Activated B cell treated with CpG ODN at 0.5 μM for 24 hours (primary cell): ENCODE results near the gene PPP1R8. TPM values are rescaled to one million over a fixed set of nuclear protein-coding genes. Genes with fewer than 3 reads are reported as not detected.
A peak's percentile ranks its signal among the peaks of the same experiment; 100 is the strongest.

Experiments used
- ATAC-seq: fragments of 200-7000 bp; cut with Tn5 transposase; one replicate; pipeline ENCODE4 v1.10.0; 2021; ENCODE audit warnings: low read depth, mild to moderate bottlenecking, moderate library complexity
- CTCF ChIA-PET: fragments of 350-600 bp; sonication (Branson Sonifier 250); formaldehyde crosslinking; loops from one replicate; lab custom pipeline; 2021; ENCODE audit warnings: antibody characterized with exemption; lab: Charles Lee
- POLR2A ChIA-PET: fragments of 350-600 bp; sonication (Branson Sonifier 250); formaldehyde crosslinking; loops from one replicate; lab custom pipeline; 2021; ENCODE audit warnings: antibody characterized with exemption; lab: Charles Lee
- DNase-seq: peaks from one replicate; pipeline ENCODE4 v3.0.0; 2022
- H3K27ac Mint-ChIP-seq: one replicate; pipeline ENCODE4 v1.8.0; 2020; ENCODE audit warnings: mixed read lengths
- H3K27me3 Mint-ChIP-seq: one replicate; pipeline ENCODE4 v1.8.0; 2021; ENCODE audit warnings: mixed read lengths
- H3K36me3 Mint-ChIP-seq: one replicate; pipeline ENCODE4 v1.8.0; 2021; ENCODE audit warnings: low read depth, mixed read lengths
- H3K4me1 Mint-ChIP-seq: one replicate; pipeline ENCODE4 v1.8.0; 2021; ENCODE audit warnings: mixed read lengths
- H3K4me3 Mint-ChIP-seq: one replicate; pipeline ENCODE4 v1.8.0; 2020; ENCODE audit warnings: mild to moderate bottlenecking, mixed read lengths
- H3K9me3 Mint-ChIP-seq: one replicate; pipeline ENCODE4 v1.8.0; 2020; ENCODE audit warnings: mixed read lengths
- intact Hi-C: fragments of 100-400 bp; cut with micrococcal nuclease; formaldehyde crosslinking; loops from one replicate; pipeline ENCODE4 v1.15.1; 2024
- total RNA-seq: library from RNA; stranded (reverse); gene quantifications from 2 replicates; pipeline ENCODE4 v1.2.3, GENCODE V29; 2022
- TF ChIP-seq, protein P1 (sequence below): fragments of 200-600 bp; IDR thresholded peaks from one replicate; pipeline ENCODE4 v1.8.0; 2022; ENCODE audit warnings: antibody characterized with exemption, mild to moderate bottlenecking

The PPP1R8 gene
- total RNA-seq, 1 donor from 2014 or later = 48.3 TPM

DNA sequence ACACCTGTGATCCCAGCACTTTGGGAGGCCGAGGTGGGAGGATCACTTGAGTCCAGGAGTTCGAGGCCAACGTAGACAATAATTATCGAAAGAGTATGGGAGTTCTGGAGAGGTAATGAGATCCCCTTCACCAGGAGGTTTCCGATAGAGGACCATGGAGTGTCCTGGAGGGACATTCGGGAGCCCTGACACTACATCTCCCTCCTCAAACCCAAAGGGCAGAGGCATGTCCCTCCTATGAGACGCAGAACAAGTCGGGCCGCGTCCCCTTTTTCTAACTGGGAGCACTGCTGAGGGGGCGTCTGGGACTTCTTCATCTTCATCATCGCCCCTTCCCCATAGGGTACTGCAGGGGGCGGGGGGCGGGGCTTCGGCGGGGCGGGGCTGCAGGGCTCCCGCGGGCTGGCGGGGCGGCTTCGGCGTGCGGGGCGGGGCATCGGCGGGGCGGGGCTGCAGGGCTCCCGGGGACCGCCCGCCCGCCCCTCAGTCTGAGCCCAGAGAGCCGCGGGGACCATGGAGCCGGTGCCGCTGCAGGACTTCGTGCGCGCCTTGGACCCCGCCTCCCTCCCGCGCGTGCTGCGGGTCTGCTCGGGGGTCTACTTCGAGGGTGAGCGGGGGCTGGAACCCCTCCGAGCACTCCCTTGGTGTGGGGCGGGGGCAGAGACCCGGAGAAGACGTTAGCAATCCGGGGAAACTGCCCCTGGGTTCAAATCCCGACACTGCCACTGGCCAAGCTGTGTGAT is 41.6 kb downstream of the PPP1R8 start, which contains the start of gene THEMIS2:
Gene THEMIS2 (plus strand): TSS at position 486 of the 743 bp plus-strand sequence. CDS start 28 bp downstream, at position 514.
- H3K4me1 Mint-ChIP-seq = peaks cover 60% of the 10 kb centered on the region
- H3K4me3 Mint-ChIP-seq = peak within 1 kb of the TSS; percentile 97
- CTCF ChIA-PET = no interaction called here
- H3K36me3 Mint-ChIP-seq = peaks cover 17% of the 10 kb centered on the region
- peak within 1 kb of the TSS; percentile 80 for H3K27ac Mint-ChIP-seq
- intact Hi-C loops = no loop called here
- H3K27me3 Mint-ChIP-seq = no peaks in the 10 kb centered on the region
- POLR2A ChIA-PET = interaction anchor here (0.8 to 4.2 kb wide), 7 partner anchors 8 to 42 kb away, joined by 3 to 55 read pairs (median 9); partner anchors contain the start of gene PPP1R8
- no peaks in the 10 kb centered on the region for H3K9me3 Mint-ChIP-seq
- TF ChIP-seq, protein P1, sequence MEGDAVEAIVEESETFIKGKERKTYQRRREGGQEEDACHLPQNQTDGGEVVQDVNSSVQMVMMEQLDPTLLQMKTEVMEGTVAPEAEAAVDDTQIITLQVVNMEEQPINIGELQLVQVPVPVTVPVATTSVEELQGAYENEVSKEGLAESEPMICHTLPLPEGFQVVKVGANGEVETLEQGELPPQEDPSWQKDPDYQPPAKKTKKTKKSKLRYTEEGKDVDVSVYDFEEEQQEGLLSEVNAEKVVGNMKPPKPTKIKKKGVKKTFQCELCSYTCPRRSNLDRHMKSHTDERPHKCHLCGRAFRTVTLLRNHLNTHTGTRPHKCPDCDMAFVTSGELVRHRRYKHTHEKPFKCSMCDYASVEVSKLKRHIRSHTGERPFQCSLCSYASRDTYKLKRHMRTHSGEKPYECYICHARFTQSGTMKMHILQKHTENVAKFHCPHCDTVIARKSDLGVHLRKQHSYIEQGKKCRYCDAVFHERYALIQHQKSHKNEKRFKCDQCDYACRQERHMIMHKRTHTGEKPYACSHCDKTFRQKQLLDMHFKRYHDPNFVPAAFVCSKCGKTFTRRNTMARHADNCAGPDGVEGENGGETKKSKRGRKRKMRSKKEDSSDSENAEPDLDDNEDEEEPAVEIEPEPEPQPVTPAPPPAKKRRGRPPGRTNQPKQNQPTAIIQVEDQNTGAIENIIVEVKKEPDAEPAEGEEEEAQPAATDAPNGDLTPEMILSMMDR = no peak
- peak; percentile 73 for DNase-seq
- peak; percentile 71 for ATAC-seq

DNA sequence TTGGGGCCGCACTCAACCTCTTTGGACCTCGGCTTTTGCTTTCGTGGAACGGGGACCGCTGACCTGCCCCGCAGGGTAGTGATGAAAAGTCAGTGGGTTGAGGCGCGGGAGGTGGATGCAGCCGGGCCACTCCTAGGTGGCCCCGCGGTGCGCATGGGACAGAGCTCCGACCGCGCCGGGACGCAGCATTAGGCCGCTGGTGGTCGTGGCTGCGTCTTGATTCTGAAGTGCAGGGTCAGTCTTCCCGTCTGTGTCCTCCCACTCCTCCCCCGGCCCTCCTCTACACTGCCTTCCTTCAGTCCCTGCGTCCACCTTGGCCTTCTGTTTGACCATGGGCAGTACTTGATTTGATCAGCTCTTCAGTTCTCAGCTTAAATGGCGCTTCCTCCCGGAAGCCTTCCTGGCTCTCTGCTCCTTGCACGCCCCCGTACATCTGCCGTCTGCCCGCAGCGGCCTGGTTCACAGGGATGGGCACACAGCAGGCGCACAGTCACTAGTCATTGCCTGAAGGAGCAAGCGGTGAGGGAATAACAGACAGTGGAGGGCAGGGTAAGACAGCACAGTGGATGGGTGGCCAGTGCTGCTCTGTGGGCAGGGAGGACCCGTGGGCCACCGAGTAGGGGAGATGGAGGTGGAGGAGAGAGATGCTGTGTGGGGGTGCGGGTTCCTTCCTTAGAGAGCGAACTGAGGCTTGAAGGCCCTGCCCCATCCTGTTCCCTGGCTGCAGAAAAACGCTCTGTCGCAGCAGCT is 42.4 kb downstream of the PPP1R8 start:
- Mint-ChIP-seq H3K27ac (peak overlapping the region; percentile 80), H3K4me3 (peak overlapping the region; percentile 97), H3K36me3 (peaks cover 18% of the 10 kb centered on the region), H3K27me3 (no peaks in the 10 kb centered on the region), H3K9me3 (no peaks in the 10 kb centered on the region), H3K4me1 (peaks cover 59% of the 10 kb centered on the region)
- POLR2A ChIA-PET = interaction anchor here (0.6 to 4.2 kb wide), 10 partner anchors 9 to 224 kb away, joined by 3 to 55 read pairs (median 6); partner anchors contain the start of gene PPP1R8
- intact Hi-C loops = no loop called here
- ATAC-seq (peak; percentile 22), DNase-seq (no peak)
- TF ChIP-seq, protein P1 = no peak
- CTCF ChIA-PET = no interaction called here

DNA sequence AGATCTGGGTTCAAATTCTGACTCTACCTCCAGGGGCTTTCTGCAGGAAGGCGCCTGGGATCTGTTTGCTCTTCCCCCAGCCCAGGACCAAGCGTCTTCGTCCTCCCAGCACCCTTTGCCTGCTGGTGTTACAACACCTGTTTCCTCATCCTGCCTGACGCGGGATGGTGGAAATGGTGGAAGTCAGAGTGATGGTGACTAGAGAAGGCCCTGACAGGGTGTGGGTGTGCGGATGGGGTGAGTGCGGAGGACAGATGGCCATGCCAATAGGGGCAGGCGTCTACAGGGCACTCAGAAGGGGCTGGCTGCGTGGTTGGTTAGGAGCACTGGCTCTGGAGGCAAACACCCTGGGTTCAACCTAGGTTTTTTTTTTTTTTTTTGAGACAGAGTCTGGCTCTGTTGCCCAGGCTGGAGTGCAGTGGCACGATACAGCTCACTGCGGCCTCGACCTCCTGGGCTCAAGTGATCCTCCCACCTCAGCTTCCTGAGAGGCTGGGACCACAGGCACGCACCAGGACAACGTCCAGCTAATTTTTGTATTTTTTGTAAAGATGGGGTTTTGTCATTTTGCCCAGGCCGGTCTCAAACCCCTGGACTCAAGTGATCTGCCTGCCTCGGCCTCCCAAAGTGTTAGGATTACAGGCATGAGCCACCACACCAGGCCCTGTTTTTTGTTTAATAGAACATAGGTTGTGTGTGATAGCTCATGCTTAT is 43.2 kb downstream of the PPP1R8 start:
- Mint-ChIP-seq H3K27ac (peak overlapping the region; percentile 80), H3K9me3 (no peaks in the 10 kb centered on the region), H3K4me1 (peaks cover 58% of the 10 kb centered on the region), H3K4me3 (peak overlapping the region; percentile 97), H3K27me3 (no peaks in the 10 kb centered on the region), H3K36me3 (peaks cover 26% of the 10 kb centered on the region)
- intact Hi-C loops = no loop called here
- no peak for ATAC-seq
- DNase-seq = no peak
- TF ChIP-seq, protein P1 = no peak
- ChIA-PET POLR2A (interaction anchor here (0.6 to 4.2 kb wide), 8 partner anchors 8 to 224 kb away, joined by 3 to 55 read pairs (median 9); no protein-coding TSS in a partner anchor), CTCF (interaction anchor here (1.7 kb wide), 1 partner anchor 18 kb away, joined by 6 read pairs; no protein-coding TSS in a partner anchor)

DNA sequence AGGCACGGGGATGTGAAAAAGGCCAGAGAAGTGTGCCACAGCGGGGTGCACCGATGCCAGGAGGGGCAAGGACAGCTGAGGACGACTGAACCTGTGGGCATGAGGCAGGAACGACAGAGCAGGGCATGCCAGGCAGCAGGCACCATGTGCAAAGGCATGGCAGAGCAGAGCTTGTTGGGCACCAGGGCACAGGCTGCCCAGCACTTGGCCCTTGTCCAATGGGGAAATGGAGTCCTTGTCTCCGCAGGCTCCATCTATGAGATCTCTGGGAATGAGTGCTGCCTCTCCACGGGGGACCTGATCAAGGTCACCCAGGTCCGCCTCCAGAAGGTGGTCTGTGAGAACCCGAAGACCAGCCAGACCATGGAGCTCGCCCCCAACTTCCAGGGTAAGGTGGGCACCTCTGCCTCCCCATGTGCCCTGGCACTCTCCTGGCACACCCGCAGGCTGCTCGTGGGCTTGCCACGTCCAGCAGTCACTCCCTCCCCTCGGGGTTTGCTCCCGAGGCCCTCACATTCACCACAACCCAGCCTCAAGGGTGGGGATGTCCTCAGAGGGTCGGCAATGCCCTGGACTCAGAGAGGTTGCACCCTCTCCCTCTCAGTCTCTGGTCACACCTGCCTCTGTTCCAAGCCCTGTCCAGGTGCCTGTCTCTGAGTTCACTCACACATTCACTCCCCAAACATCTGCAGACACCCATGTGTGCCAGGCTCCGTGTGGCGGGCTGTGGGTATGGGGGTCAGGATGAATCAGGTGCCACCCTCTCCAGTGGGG is 45.9 kb downstream of the PPP1R8 start:
- CTCF ChIA-PET = interaction anchor here (0.9 kb wide), 1 partner anchor 9 kb away, joined by 3 read pairs; no protein-coding TSS in a partner anchor
- H3K36me3 Mint-ChIP-seq = peaks cover 41% of the 10 kb centered on the region
- no peaks in the 10 kb centered on the region for H3K27me3 Mint-ChIP-seq
- TF ChIP-seq, protein P1 = no peak
- peak overlapping the region; percentile 73 for H3K27ac Mint-ChIP-seq
- H3K4me1 Mint-ChIP-seq = peaks cover 51% of the 10 kb centered on the region
- H3K4me3 Mint-ChIP-seq = no peak overlapping the region
- POLR2A ChIA-PET = interaction anchor here (0.6 to 4.2 kb wide), 6 partner anchors 10 to 17 kb away, joined by 6 to 55 read pairs (median 12); no protein-coding TSS in a partner anchor
- intact Hi-C loops = no loop called here
- no peak for ATAC-seq
- no peak for DNase-seq
- no peaks in the 10 kb centered on the region for H3K9me3 Mint-ChIP-seq
